ENCODE results near the gene CDS2.

GRCh38 chr20:5190444-5190843, 63.6 kb downstream of the CDS2 start:
- no peak for TF ChIP-seq CTCF (IDR thresholded peaks at IDR 0.05)
- no peak for TF ChIP-seq POLR2A (IDR thresholded peaks at IDR 0.05)

All from lower leg skin (tissue), 3 donors.